ENCODE results near the gene KBTBD4. TPM values are rescaled to one million over a fixed set of nuclear protein-coding genes. Genes with fewer than 3 reads are reported as not detected.

Gene KBTBD4
- total RNA-seq, 2 experiments from 2014 or later = 17.7 to 19.0 TPM

DNA sequence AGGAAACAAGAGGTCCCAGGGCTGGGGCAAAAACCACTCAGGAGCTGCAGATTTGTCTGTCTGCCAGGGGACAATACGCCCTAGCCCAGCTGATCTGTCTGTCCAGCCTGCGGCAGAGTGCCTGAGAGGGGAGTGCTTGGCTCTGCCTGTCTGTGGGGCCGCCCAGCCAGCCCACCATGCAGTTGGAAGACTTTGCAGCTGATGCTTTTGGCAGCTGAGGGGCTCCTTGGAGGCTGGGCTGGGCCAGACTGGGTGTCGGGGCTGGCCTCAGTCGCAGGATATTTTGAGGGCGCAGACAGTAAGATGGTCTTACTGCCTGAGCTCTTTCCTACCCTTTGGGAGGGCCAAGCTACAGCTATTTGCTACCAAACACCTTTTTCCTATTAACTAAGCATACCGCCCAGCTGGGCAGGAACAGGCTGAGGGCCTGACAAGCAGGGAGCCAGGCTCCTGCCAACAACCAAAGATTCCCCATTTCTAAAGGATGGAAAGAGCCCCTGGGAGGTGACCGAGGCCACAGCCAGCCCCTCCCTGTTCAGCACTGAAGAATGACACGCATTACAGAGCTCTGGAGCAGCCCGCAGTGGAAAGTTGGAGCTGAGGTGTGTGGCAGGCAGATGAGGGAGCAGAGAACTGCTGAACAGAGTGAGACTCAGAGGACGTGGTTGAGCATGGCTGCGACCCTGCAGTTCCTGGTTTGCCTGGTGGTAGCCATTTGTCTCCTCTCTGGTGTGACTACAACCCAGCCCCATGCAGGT, 7.5 kb upstream of the KBTBD4 start, which contains the start of gene FAM180B:
TSS of gene FAM180B (plus strand) at position 581 of the 758 bp plus-strand sequence. CDS start at position 672, 91 bp downstream.
- Mint-ChIP-seq H3K27ac (no peak within 1 kb of the TSS), H3K36me3 (peaks cover 23% of the 10 kb centered on the region), H3K9me3 (ENCODE audit: low read depth) (no peaks in the 10 kb centered on the region), H3K4me3 (no peak within 1 kb of the TSS), H3K4me1 (peaks cover 10% of the 10 kb centered on the region), H3K27me3 (no peaks in the 10 kb centered on the region)
- CTCF ChIA-PET = interaction anchor here (1.0 kb wide), 1 partner anchor 31 kb away, joined by 3 read pairs; no protein-coding TSS in a partner anchor
- ATAC-seq = no peak
- no peak for DNase-seq

DNA sequence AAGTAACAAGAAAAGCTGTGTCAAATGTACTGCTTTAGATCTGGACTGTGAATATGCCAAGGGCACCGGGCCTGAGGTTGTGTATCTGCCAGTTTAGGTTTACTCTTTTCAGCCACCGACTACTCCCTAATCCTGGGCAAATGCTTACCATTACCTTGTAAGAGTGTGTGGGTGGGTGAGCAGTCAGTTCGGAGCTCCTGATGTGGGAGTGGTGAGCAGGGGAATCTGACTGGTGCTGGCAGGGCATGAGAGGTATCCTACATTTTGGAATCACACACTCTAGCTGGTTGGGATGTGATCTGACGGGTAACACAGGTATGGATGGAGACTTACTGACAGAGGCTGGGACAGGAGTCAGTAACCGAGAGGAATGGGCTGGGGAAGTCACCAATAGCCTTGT, 5.1 kb upstream of the KBTBD4 start:
- H3K27ac Mint-ChIP-seq = no peak overlapping the region
- DNase-seq (no peak), ATAC-seq (no peak)
- peaks cover 32% of the 10 kb centered on the region for H3K36me3 Mint-ChIP-seq
- CTCF ChIA-PET = no interaction called here
- H3K4me3 Mint-ChIP-seq = no peak overlapping the region
- no peaks in the 10 kb centered on the region for H3K27me3 Mint-ChIP-seq
- peaks cover 25% of the 10 kb centered on the region for H3K4me1 Mint-ChIP-seq
- no peaks in the 10 kb centered on the region for H3K9me3 Mint-ChIP-seq (ENCODE audit: low read depth)

DNA sequence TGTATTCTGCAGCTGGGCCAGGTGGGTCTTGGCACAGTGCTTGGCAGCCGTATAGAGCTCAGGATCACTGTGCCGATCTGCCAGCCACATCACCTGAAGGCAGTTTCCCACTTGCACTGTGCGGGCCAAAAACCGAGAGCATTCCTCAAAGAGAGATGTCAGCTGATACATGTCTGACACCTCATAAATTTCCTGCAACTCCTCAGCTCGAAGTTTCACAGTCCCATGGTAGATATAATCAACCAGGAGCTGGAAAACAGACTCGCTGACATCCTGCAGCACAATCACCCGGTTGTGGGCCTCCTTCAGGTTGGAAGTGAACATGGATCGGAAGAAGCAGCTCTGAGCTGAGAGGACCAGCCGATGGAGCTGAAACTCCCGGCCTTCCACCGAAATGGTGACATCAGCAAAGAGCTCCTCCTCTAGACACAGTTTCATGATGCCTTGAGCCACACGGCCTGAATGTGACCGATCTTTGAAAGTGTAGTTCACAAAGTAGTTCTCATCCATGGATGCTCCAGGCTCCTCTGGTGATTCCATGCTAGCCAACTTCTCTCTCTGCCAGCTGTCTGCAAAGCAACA, 1.2 kb downstream of the KBTBD4 start:
- peaks cover 61% of the 10 kb centered on the region for H3K36me3 Mint-ChIP-seq
- CTCF ChIA-PET = interaction anchor here (0.9 to 2.0 kb wide), 5 partner anchors 11 to 46 kb away, joined by 3 to 19 read pairs (median 4); partner anchors contain the start of gene CELF1
- H3K4me1 Mint-ChIP-seq = peaks cover 42% of the 10 kb centered on the region
- no peaks in the 10 kb centered on the region for H3K27me3 Mint-ChIP-seq
- no peaks in the 10 kb centered on the region for H3K9me3 Mint-ChIP-seq (ENCODE audit: low read depth)
- no peak for DNase-seq
- H3K27ac Mint-ChIP-seq = peak overlapping the region; percentile 99
- no peak for ATAC-seq
- peak overlapping the region; percentile 99 for H3K4me3 Mint-ChIP-seq

DNA sequence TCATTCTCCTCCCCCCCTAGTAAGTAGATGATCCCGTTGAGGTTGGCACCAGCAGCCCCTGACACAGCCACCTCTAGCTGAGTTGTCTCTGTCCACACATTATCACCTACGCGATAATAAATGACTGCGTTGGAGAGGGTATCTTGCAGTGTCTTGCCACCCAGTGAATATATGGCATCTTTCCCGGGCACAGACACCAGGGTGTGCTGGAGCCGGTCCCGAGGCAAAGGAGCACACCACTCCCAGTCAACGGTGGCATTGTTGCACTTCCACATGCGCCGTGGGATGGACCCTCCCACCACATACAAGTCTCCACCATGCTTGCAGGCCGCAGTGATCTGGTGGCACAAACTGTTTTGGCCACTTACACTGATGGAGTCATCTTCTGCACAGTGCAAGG, 5.4 kb downstream of the KBTBD4 start:
- H3K4me3 Mint-ChIP-seq = no peak overlapping the region
- DNase-seq = no peak
- H3K9me3 Mint-ChIP-seq (ENCODE audit: low read depth) = no peaks in the 10 kb centered on the region
- no peak overlapping the region for H3K27ac Mint-ChIP-seq
- CTCF ChIA-PET = interaction anchor here (0.6 to 1.4 kb wide), 3 partner anchors 9 to 21 kb away, joined by 3 to 7 read pairs (median 5); partner anchors contain the start of gene CELF1
- ATAC-seq = no peak
- H3K27me3 Mint-ChIP-seq = no peaks in the 10 kb centered on the region
- peaks cover 26% of the 10 kb centered on the region for H3K4me1 Mint-ChIP-seq
- peaks cover 57% of the 10 kb centered on the region for H3K36me3 Mint-ChIP-seq

DNA sequence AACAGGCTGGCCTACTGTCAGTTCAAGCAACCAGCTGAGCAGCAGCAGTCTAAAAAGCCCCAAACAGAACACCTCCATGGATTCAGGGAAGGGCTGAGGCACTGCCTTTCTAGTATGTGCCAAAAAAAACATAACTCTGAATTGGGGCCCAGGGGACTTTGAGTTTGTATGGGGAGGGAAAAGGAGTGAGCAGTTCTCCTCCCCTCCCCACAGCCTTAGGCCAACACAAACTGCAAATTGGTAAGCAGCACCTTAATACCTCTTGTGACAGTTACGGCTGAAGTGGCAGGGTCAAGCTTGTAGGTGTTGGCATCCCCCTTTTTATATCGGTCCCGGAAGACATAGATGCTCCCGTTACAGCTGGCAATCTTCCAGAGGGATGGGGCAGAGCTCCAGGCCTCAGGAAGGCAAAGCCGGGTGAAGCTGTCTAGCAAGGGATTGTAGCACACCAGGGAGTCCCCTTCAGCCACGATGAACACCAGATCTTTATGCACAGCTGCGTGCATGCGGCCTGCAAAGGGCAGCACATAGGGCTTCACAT, 6.0 kb downstream of the KBTBD4 start:
- no peak overlapping the region for H3K27ac Mint-ChIP-seq
- H3K9me3 Mint-ChIP-seq (ENCODE audit: low read depth) = no peaks in the 10 kb centered on the region
- peaks cover 22% of the 10 kb centered on the region for H3K4me1 Mint-ChIP-seq
- no peaks in the 10 kb centered on the region for H3K27me3 Mint-ChIP-seq
- DNase-seq (no peak), ATAC-seq (no peak)
- peaks cover 57% of the 10 kb centered on the region for H3K36me3 Mint-ChIP-seq
- CTCF ChIA-PET = interaction anchor here (0.9 to 1.3 kb wide), 2 partner anchors 9 to 20 kb away, joined by 3 to 7 read pairs; partner anchors contain the start of gene CELF1
- H3K4me3 Mint-ChIP-seq = no peak overlapping the region

DNA sequence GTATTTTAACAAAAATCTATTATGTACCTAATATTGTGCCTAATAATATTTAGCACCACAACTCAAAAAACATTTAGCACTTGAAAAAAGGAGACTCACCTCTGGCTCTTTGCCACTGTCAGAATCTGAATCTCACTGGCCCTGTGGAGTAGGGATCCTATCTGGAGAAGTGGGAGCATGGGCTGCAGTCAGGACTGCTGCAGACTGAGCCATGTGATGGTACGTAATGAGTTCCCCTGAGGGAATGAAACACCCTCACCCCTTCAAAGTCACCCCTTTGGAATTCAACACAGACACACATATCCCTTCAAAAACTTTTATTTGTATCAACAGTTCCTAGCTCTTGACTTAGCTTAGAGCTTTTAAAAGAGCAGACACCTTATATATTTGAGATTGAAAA, 6.9 kb downstream of the KBTBD4 start:
- Mint-ChIP-seq H3K4me3 (no peak overlapping the region), H3K4me1 (peaks cover 14% of the 10 kb centered on the region), H3K9me3 (ENCODE audit: low read depth) (no peaks in the 10 kb centered on the region), H3K27me3 (no peaks in the 10 kb centered on the region), H3K36me3 (peaks cover 54% of the 10 kb centered on the region), H3K27ac (no peak overlapping the region)
- no peak for DNase-seq
- CTCF ChIA-PET = interaction anchor here (1.3 kb wide), 1 partner anchor 19 kb away, joined by 3 read pairs; the partner anchor contains the start of gene CELF1
- no peak for ATAC-seq

DNA sequence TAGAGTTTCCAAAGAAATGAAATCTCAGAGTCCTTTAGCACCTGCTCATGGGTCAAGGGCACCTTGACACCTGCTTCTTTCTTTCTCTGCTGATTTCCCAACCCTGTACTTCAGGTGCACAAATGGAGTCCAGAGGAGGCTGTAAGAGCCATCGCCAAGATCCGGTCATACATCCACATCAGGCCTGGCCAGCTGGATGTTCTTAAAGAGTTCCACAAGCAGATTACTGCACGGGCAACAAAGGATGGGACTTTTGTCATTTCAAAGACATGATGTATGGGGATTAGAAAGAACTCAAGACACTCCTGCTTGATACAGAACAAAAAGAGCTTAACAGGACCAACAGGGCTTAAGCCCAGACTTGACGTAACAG, 7.4 kb downstream of the KBTBD4 start:
- DNase-seq (no peak), ATAC-seq (no peak)
- Mint-ChIP-seq H3K27ac (no peak overlapping the region), H3K9me3 (ENCODE audit: low read depth) (no peaks in the 10 kb centered on the region), H3K4me3 (no peak overlapping the region), H3K27me3 (no peaks in the 10 kb centered on the region), H3K36me3 (peaks cover 50% of the 10 kb centered on the region), H3K4me1 (peaks cover 16% of the 10 kb centered on the region)
- CTCF ChIA-PET = interaction anchor here (1.3 kb wide), 1 partner anchor 18 kb away, joined by 3 read pairs; the partner anchor contains the start of gene CELF1

DNA sequence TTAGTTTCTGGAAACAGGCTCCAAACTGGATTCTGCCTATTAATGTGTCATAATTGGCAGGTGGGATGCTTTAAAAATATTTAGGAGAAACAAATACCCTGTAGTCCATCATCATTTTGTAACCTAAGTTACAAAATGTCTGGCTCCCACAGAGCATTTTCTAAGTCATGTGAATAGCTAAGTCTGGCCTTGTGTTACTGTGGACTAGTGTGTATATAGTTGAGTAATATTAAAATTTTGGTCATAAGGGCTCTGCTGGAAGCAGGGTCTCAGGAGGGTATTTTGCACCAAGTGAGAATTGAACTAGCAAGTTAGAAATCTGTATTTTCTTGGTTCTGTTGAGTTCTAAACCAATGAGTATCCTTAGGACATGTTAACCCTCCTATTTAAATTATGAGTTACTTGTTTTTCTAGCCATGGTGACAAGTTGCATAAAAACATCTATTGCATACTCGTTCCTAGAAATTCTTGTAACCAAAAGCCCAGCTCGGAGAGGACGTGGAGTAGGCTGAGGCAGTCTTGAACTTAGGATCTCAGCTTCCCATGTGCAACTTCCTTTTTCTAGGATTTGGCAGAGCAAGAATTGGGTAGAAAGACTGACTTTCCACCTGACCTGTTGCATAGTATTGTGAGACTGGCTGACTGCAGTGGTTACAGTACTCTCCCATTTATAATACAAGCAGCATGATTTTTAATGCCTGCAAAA, 8.0 kb downstream of the KBTBD4 start:
- CTCF ChIA-PET = interaction anchor here (0.6 to 0.7 kb wide), 2 partner anchors 35 to 59 kb away, joined by 3 to 4 read pairs; no protein-coding TSS in a partner anchor
- H3K27ac Mint-ChIP-seq = no peak overlapping the region
- no peaks in the 10 kb centered on the region for H3K27me3 Mint-ChIP-seq
- peaks cover 47% of the 10 kb centered on the region for H3K36me3 Mint-ChIP-seq
- no peak overlapping the region for H3K4me3 Mint-ChIP-seq
- H3K9me3 Mint-ChIP-seq (ENCODE audit: low read depth) = no peaks in the 10 kb centered on the region
- peaks cover 17% of the 10 kb centered on the region for H3K4me1 Mint-ChIP-seq
- no peak for DNase-seq
- no peak for ATAC-seq

DNA sequence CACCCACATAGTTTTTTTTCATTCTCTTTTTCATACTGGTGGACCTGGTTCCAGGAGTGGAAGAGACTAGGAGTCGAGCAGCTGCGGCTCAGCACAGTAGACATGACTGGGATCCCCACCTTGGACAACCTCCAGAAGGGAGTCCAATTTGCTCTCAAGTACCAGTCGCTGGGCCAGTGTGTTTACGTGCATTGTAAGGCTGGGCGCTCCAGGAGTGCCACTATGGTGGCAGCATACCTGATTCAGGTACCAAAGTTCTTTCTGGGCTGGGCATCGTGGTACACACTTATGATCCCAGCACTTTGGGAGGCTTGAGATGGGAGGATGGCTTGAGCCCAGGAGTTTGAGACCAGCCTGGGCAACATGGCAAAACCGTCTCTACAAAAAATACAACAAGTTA, 9.1 kb downstream of the KBTBD4 start:
- Mint-ChIP-seq H3K9me3 (ENCODE audit: low read depth) (no peaks in the 10 kb centered on the region), H3K27ac (no peak overlapping the region), H3K36me3 (peaks cover 39% of the 10 kb centered on the region), H3K4me3 (no peak overlapping the region), H3K4me1 (peaks cover 19% of the 10 kb centered on the region), H3K27me3 (no peaks in the 10 kb centered on the region)
- CTCF ChIA-PET = interaction anchor here (1.2 kb wide), 1 partner anchor 13 kb away, joined by 3 read pairs; no protein-coding TSS in a partner anchor
- no peak for DNase-seq
- no peak for ATAC-seq

DNA sequence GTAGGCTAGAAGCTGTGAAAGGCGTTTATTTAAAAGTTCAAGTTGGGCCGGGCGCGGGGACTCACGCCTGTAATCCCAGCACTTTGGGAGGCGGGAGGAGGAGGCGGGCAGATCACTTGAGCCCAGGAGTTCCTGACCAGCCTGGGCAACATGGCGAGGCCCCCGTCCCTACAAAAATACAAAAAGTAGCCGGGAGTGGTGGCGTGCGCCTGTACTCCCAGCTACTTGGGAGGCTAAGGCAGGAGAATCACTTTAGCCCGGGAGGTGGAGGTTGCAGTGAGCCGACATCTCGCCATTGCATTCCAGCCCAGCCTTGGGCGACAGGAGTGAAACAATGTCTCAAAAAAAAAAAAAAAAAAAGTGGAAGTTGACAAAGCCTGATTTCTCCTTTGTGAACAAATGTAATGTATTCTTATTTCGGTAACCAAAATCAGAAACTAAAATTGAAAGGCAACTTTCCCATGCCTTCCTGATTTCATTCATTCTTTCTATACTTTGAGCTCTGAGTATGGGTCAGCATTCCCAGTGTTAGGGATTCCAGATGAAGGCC, 12.5 kb downstream of the KBTBD4 start:
- H3K27me3 Mint-ChIP-seq = no peaks in the 10 kb centered on the region
- no peak for ATAC-seq
- no peaks in the 10 kb centered on the region for H3K9me3 Mint-ChIP-seq (ENCODE audit: low read depth)
- H3K36me3 Mint-ChIP-seq = peaks cover 11% of the 10 kb centered on the region
- no peak for DNase-seq
- H3K4me3 Mint-ChIP-seq = peak overlapping the region; percentile 80
- CTCF ChIA-PET = interaction anchor here (0.8 to 4.0 kb wide), 6 partner anchors 11 to 368 kb away, joined by 3 to 48 read pairs (median 4); partner anchors contain the start of gene CELF1
- H3K4me1 Mint-ChIP-seq = peaks cover 29% of the 10 kb centered on the region
- peak overlapping the region; percentile 73 for H3K27ac Mint-ChIP-seq

DNA sequence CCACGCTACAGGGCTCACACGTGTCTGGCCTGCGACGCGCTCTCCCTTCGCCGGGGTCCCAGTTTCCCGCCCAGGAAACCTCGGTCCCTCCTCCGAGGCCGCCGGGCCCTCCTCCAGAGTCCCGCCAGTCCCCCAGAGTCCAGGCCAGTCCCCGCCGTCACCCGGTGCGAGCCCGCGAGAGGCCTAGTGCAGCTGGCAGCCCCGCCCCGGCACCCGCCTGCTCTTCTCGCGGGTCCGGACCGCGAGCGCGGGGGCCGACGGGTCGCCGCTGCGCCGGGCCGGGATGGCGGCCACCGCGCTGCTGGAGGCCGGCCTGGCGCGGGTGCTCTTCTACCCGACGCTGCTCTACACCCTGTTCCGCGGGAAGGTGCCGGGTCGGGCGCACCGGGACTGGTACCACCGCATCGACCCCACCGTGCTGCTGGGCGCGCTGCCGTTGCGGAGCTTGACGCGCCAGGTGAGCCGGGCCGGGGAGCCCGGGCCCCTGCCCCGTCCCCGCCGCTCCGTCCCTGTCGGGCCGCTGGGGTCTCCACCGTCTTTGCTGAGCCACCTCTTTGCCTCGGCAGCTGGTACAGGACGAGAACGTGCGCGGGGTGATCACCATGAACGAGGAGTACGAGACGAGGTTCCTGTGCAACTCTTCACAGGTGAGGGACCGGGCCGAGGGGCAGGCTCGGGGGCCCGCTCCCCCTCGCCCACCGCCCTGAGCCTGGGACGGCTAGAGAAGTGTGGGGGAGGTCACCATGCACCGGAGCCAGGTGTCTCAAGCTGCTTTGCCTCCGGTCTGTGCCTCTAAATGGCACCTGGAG, 13.2 kb downstream of the KBTBD4 start, which contains the start of gene PTPMT1:
TSS of gene PTPMT1 (plus strand) at position 260 of the 809 bp plus-strand sequence. CDS start at position 284, 24 bp downstream.
- DNase-seq = peak; percentile 81
- peaks cover 29% of the 10 kb centered on the region for H3K4me1 Mint-ChIP-seq
- CTCF ChIA-PET = interaction anchor here (0.6 to 4.0 kb wide), 8 partner anchors 10 to 369 kb away, joined by 3 to 48 read pairs (median 3); partner anchors contain the start of gene CELF1
- H3K27ac Mint-ChIP-seq = peak within 1 kb of the TSS; percentile 82
- H3K36me3 Mint-ChIP-seq = peaks cover 10% of the 10 kb centered on the region
- H3K4me3 Mint-ChIP-seq = peak within 1 kb of the TSS; percentile 80
- H3K27me3 Mint-ChIP-seq = no peaks in the 10 kb centered on the region
- ATAC-seq = peak; percentile 96
- H3K9me3 Mint-ChIP-seq (ENCODE audit: low read depth) = no peaks in the 10 kb centered on the region

DNA sequence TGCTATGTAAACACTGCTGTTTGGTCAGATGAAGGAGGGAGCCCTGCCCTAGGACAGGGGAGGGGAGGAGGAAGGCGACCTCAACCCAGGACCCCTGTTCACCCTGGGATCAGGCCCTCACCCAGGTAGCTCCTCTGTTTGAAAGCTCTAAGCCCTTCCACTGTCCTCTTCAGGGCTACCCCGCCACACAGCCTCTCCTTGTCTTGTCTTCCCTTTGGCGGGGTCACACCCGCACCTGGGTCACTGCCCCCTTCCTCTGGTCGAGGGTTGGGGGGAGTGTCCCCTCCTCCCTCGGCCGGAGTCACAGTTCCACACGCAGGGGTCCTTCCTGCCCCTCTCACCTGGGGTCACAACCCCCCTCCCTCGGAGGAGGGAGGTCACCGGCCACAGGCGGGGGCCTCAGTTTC, 13.8 kb downstream of the KBTBD4 start:
- CTCF ChIA-PET = interaction anchor here (0.5 to 4.0 kb wide), 8 partner anchors 8 to 199 kb away, joined by 3 to 48 read pairs (median 4); partner anchors contain the start of genes CELF1, KBTBD4 and NDUFS3
- Mint-ChIP-seq H3K4me3 (peak overlapping the region; percentile 80), H3K9me3 (ENCODE audit: low read depth) (no peaks in the 10 kb centered on the region), H3K27me3 (no peaks in the 10 kb centered on the region), H3K36me3 (peaks cover 9% of the 10 kb centered on the region), H3K27ac (peak overlapping the region; percentile 82), H3K4me1 (peaks cover 29% of the 10 kb centered on the region)
- ATAC-seq (peak; percentile 10), DNase-seq (no peak)
